WTC11 (cell line): ENCODE results near the gene IL36RN. TPM values are rescaled to one million over a fixed set of nuclear protein-coding genes. Genes with fewer than 3 reads are reported as not detected.

Experiments used
- ATAC-seq: fragments of 200-7000 bp; cut with Tn5 transposase; 2 replicates; pipeline ENCODE4 v1.10.0; 2021; ENCODE audit warnings: mild to moderate bottlenecking, moderate library complexity
- CTCF ChIA-PET: fragments of 300-600 bp; sonication (Branson Sonifier 250); formaldehyde crosslinking; loops from one replicate; lab custom pipeline; 2021; ENCODE audit warnings: antibody characterized with exemption; lab: Charles Lee
- POLR2A ChIA-PET: fragments of 350-600 bp; sonication (Branson Sonifier 250); formaldehyde crosslinking; loops from one replicate; lab custom pipeline; 2021; ENCODE audit warnings: antibody characterized with exemption; lab: Charles Lee
- DNase-seq: peaks from one replicate; pipeline ENCODE4 v3.0.0; 2021; ENCODE audit warnings: low spot score
- H3K27ac Mint-ChIP-seq: 2 replicates; pipeline ENCODE4 v1.8.0; 2021; ENCODE audit warnings: mixed read lengths
- H3K27me3 Mint-ChIP-seq: 2 replicates; pipeline ENCODE4 v1.8.0; 2021; ENCODE audit warnings: low read depth, mild to moderate bottlenecking, moderate library complexity, mixed read lengths
- H3K36me3 Mint-ChIP-seq: 2 replicates; pipeline ENCODE4 v1.8.0; 2021; ENCODE audit warnings: mixed read lengths
- H3K4me1 Mint-ChIP-seq: 2 replicates; pipeline ENCODE4 v1.8.0; 2022; ENCODE audit warnings: mixed read lengths
- H3K4me3 Mint-ChIP-seq: 2 replicates; pipeline ENCODE4 v1.8.0; 2021; ENCODE audit warnings: mild to moderate bottlenecking, moderate library complexity, mixed read lengths
- H3K9me3 Mint-ChIP-seq: 2 replicates; pipeline ENCODE4 v1.8.0; 2021; ENCODE audit warnings: mixed read lengths
- AR ChIP-seq: fragments of 250-450 bp; sonication (Bioruptor Pico); IDR thresholded peaks from 2 replicates; pipeline ENCODE4 v1.9.0; 2021; ENCODE audit warnings: mild to moderate bottlenecking
- CDX4 ChIP-seq: fragments of 250-450 bp; sonication (Bioruptor Pico); IDR thresholded peaks from 2 replicates; pipeline ENCODE4 v1.9.0; 2021; ENCODE audit warnings: moderate library complexity, mild to moderate bottlenecking, inconsistent platforms, borderline replicate concordance
- CREM ChIP-seq: sonication (generic); formaldehyde crosslinking; IDR thresholded peaks from 2 replicates; pipeline ENCODE4 v1.8.1; 2022; ENCODE audit warnings: mild to moderate bottlenecking, missing genetic modification reagents, moderate library complexity
- E2F4 ChIP-seq: sonication (generic); formaldehyde crosslinking; IDR thresholded peaks from 2 replicates; pipeline ENCODE4 v1.8.1; 2022; ENCODE audit warnings: low read depth, mild to moderate bottlenecking, moderate library complexity, missing genetic modification reagents, borderline replicate concordance
- EMX1 ChIP-seq: fragments of 250-450 bp; sonication (Bioruptor Pico); IDR thresholded peaks from 2 replicates; pipeline ENCODE4 v1.8.0; 2021; ENCODE audit warnings: mild to moderate bottlenecking
- ETV6 ChIP-seq: sonication (generic); formaldehyde crosslinking; IDR thresholded peaks from 2 replicates; pipeline ENCODE4 v1.8.1; 2022; ENCODE audit warnings: mild to moderate bottlenecking, missing genetic modification reagents
- GABPB1 ChIP-seq: sonication (generic); formaldehyde crosslinking; IDR thresholded peaks from 2 replicates; pipeline ENCODE4 v1.8.1; 2023; ENCODE audit warnings: mild to moderate bottlenecking, missing genetic modification reagents
- IRF2 ChIP-seq: sonication (generic); formaldehyde crosslinking; IDR thresholded peaks from 2 replicates; pipeline ENCODE4 v1.8.0; 2022; ENCODE audit warnings: low read depth, missing genetic modification reagents, borderline replicate concordance
- NR3C1 ChIP-seq: sonication (generic); formaldehyde crosslinking; conservative IDR thresholded peaks from 2 replicates; pipeline ENCODE4 v1.8.1; 2023; ENCODE audit warnings: low read depth, mild to moderate bottlenecking, missing genetic modification reagents
- OVOL2 ChIP-seq: fragments of 250-450 bp; sonication (Bioruptor Pico); IDR thresholded peaks from 2 replicates; pipeline ENCODE4 v1.9.0; 2021; ENCODE audit warnings: mild to moderate bottlenecking, borderline replicate concordance
- RORB ChIP-seq: fragments of 250-450 bp; sonication (Bioruptor Pico); IDR thresholded peaks from 2 replicates; pipeline ENCODE4 v1.9.0; 2021; ENCODE audit warnings: mild to moderate bottlenecking
- SMAD3 ChIP-seq: sonication (generic); formaldehyde crosslinking; IDR thresholded peaks from 2 replicates; pipeline ENCODE4 v1.8.0; 2022; ENCODE audit warnings: missing genetic modification reagents, mild to moderate bottlenecking, borderline replicate concordance
- SP1 ChIP-seq: sonication (generic); formaldehyde crosslinking; conservative IDR thresholded peaks from 2 replicates; pipeline ENCODE4 v1.8.1; 2022; ENCODE audit warnings: missing genetic modification reagents
- TCF7 ChIP-seq: sonication (generic); formaldehyde crosslinking; IDR thresholded peaks from 2 replicates; pipeline ENCODE4 v1.8.0; 2022; ENCODE audit warnings: mild to moderate bottlenecking, low read depth, missing genetic modification reagents, moderate library complexity
- TEAD1 ChIP-seq: sonication (generic); formaldehyde crosslinking; IDR thresholded peaks from 2 replicates; pipeline ENCODE4 v1.8.0; 2022; ENCODE audit warnings: mild to moderate bottlenecking, missing genetic modification reagents
- ZBTB21 ChIP-seq: sonication (generic); formaldehyde crosslinking; IDR thresholded peaks from 2 replicates; pipeline ENCODE4 v1.8.1; 2023; ENCODE audit warnings: mild to moderate bottlenecking, missing genetic modification reagents, borderline replicate concordance
- ZNF263 ChIP-seq: sonication (generic); formaldehyde crosslinking; IDR thresholded peaks from 2 replicates; pipeline ENCODE4 v1.8.1; 2022; ENCODE audit warnings: low read depth, mild to moderate bottlenecking, moderate library complexity, missing genetic modification reagents
- ZNF416 ChIP-seq: fragments of 250-450 bp; sonication (Bioruptor Pico); IDR thresholded peaks from 2 replicates; pipeline ENCODE4 v1.9.0; 2021; ENCODE audit warnings: mild to moderate bottlenecking, inconsistent platforms
- ZNF423 ChIP-seq: fragments of 250-450 bp; sonication (Bioruptor Pico); IDR thresholded peaks from 2 replicates; pipeline ENCODE4 v2.1.2; 2022; ENCODE audit warnings: mild to moderate bottlenecking, moderate library complexity
- total RNA-seq: library from RNA; stranded (reverse); gene quantifications from 3 replicates; pipeline ENCODE4 v1.2.3, GENCODE V29; 2021
- TF ChIP-seq, protein P1 (sequence below): fragments of 250-450 bp; sonication (Bioruptor Pico); IDR thresholded peaks from 2 replicates; pipeline ENCODE4 v1.9.0; 2021; ENCODE audit warnings: mild to moderate bottlenecking
- TF ChIP-seq, protein P2 (sequence below): fragments of 200-600 bp; IDR thresholded peaks from 2 replicates; pipeline ENCODE4 v1.8.0; 2022; ENCODE audit warnings: antibody characterized with exemption
- TF ChIP-seq, protein P3 (sequence below): fragments of 250-450 bp; sonication (Bioruptor Pico); conservative IDR thresholded peaks from 2 replicates; pipeline ENCODE4 v1.9.0; 2021; ENCODE audit warnings: mild to moderate bottlenecking
- TF ChIP-seq, protein P4 (sequence below): sonication (generic); formaldehyde crosslinking; IDR thresholded peaks from 2 replicates; pipeline ENCODE4 v1.8.1; 2023; ENCODE audit warnings: mild to moderate bottlenecking, missing genetic modification reagents, moderate library complexity

Gene IL36RN
- total RNA-seq, 1 experiment from 2014 or later, result not detected

DNA sequence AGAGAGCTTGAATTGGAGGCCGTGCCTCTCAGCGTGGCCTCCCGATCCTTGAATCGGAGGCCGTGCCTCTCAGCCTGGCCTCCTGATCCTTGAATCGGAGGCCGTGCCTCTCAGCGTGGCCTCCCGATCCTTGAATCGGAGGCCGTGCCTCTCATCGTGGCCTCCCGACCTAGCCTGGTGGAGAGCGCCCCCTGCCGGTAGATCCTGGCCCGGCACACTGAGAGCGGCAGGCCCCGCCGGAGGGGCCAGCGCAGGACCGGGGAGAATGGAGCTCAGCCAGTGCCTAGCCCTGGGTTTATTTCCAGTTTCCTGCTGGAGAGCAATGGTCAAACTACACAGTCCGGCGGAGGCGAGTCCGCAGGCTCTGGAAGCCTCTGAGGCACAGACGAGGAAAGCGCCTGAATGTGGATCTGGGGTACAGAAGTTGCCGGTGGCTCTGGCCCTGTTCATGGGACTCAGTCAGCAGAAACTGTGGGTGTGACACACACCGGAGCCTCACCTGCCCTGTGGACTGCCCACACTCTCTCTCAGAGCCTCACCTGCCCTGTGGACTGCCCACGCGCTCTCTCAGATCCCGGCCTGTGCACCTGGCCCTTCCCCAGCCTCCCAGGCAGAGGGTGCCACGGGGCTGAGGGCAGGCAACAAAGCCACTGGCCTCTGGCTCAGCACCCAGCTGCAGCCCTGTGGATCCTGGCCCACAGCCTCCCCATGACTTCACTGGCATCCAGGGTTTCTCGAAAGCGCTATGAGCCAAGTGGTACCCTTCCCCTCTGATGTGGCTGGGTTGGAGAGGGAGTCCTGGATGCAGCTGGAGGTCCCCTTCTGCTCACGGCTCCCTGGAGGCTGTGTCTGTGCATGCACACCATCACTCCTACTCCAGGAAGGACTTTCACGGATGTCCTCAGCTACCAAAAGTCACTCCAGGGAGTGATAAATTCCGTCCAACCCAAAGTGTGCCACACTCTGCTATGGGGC is 7.8 kb upstream of the IL36RN start (continued):
- TF ChIP-seq ZNF423 (CRISPR knock-in tag) (no peak), TEAD1 (CRISPR knock-in tag) (no peak), RORB (CRISPR knock-in tag) (no peak), SP1 (CRISPR knock-in tag) (no peak), TCF7 (CRISPR knock-in tag) (no peak), NR3C1 (CRISPR knock-in tag) (no peak), ZNF416 (CRISPR knock-in tag) (no peak), AR (CRISPR knock-in tag) (no peak)
- TF ChIP-seq, protein P1, sequence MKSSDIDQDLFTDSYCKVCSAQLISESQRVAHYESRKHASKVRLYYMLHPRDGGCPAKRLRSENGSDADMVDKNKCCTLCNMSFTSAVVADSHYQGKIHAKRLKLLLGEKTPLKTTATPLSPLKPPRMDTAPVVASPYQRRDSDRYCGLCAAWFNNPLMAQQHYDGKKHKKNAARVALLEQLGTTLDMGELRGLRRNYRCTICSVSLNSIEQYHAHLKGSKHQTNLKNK, result no peak

GRCh38 chr2:113052396-113052917 is 6.5 kb upstream of the IL36RN start, which contains the start of gene IL36B:
Gene IL36B, minus strand, starts transcription at chr2:113052867.
- Mint-ChIP-seq H3K9me3 (peaks cover 73% of the 10 kb centered on the region), H3K4me3 (no peak within 1 kb of the TSS)
- TF ChIP-seq E2F4, result no peak
- TF ChIP-seq ETV6 (CRISPR knock-in tag), result no peak
- TF ChIP-seq, protein P2, sequence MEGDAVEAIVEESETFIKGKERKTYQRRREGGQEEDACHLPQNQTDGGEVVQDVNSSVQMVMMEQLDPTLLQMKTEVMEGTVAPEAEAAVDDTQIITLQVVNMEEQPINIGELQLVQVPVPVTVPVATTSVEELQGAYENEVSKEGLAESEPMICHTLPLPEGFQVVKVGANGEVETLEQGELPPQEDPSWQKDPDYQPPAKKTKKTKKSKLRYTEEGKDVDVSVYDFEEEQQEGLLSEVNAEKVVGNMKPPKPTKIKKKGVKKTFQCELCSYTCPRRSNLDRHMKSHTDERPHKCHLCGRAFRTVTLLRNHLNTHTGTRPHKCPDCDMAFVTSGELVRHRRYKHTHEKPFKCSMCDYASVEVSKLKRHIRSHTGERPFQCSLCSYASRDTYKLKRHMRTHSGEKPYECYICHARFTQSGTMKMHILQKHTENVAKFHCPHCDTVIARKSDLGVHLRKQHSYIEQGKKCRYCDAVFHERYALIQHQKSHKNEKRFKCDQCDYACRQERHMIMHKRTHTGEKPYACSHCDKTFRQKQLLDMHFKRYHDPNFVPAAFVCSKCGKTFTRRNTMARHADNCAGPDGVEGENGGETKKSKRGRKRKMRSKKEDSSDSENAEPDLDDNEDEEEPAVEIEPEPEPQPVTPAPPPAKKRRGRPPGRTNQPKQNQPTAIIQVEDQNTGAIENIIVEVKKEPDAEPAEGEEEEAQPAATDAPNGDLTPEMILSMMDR, result no peak
- no peak for TF ChIP-seq RORB (CRISPR knock-in tag)
- TF ChIP-seq SMAD3 (CRISPR knock-in tag), result no peak
- no peak for TF ChIP-seq SP1 (CRISPR knock-in tag)
- TF ChIP-seq OVOL2 (CRISPR knock-in tag), result no peak
- no peak for TF ChIP-seq CDX4 (CRISPR knock-in tag)
- no peak for TF ChIP-seq GABPB1
- no peak for TF ChIP-seq CREM (CRISPR knock-in tag)
- TF ChIP-seq ZNF423 (CRISPR knock-in tag), result no peak
- no peak for TF ChIP-seq ZBTB21 (CRISPR knock-in tag)
- TF ChIP-seq ZNF263 (CRISPR knock-in tag), result no peak
- TF ChIP-seq, protein P3, sequence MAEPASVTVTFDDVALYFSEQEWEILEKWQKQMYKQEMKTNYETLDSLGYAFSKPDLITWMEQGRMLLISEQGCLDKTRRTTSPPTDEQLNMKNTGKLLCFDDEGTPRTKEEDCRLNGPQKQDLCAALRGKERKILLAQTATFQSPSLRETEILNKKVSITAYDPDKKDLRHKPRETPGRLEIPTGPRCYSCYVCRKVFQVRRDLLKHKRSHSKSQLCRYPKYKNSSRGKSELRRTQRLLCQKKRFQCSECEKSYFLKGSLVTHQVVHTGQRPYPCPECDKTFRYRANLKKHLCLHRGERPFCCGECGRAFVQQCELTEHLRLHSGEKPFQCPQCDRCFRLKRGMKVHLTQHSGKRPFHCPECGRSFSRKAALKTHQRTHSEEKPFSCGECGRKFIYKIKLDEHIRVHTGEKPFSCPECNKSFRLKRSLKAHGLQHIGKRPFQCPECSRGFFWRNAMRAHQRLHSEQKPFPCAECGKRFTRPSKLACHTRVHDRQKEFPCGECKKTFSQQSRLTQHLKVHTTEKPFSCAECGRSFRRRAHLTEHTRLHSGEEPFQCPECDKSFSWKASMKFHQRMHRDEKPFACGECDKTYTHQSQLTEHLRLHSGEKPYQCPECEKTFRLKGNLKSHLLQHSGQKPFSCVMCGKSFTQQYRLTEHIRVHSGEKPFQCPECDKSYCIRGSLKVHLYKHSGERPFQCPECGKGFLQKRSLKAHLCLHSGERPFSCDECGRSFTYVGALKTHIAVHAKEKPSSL, result no peak
- TF ChIP-seq IRF2, result no peak
- TF ChIP-seq EMX1 (CRISPR knock-in tag), result no peak
- TF ChIP-seq, protein P4, sequence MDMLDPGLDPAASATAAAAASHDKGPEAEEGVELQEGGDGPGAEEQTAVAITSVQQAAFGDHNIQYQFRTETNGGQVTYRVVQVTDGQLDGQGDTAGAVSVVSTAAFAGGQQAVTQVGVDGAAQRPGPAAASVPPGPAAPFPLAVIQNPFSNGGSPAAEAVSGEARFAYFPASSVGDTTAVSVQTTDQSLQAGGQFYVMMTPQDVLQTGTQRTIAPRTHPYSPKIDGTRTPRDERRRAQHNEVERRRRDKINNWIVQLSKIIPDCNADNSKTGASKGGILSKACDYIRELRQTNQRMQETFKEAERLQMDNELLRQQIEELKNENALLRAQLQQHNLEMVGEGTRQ (CRISPR knock-in tag), result no peak

More at GRCh38 chr2:113052396-113052917, 6.5 kb upstream of the IL36RN start, which contains the start of gene IL36B:
- peaks cover 36% of the 10 kb centered on the region for H3K36me3 Mint-ChIP-seq
- ChIA-PET POLR2A (no interaction called here), CTCF (no interaction called here)
- H3K27me3 Mint-ChIP-seq, result peaks cover 47% of the 10 kb centered on the region
- ATAC-seq (no peak), DNase-seq (no peak)
- no peaks in the 10 kb centered on the region for H3K4me1 Mint-ChIP-seq
- H3K27ac Mint-ChIP-seq, result no peak within 1 kb of the TSS
